ENCODE results near the gene C2CD4B. TPM values are rescaled to one million over a fixed set of nuclear protein-coding genes. Genes with fewer than 3 reads are reported as not detected.

Gene C2CD4B
- total RNA-seq, 1 experiment from 2014 or later, result 1.3 TPM

DNA sequence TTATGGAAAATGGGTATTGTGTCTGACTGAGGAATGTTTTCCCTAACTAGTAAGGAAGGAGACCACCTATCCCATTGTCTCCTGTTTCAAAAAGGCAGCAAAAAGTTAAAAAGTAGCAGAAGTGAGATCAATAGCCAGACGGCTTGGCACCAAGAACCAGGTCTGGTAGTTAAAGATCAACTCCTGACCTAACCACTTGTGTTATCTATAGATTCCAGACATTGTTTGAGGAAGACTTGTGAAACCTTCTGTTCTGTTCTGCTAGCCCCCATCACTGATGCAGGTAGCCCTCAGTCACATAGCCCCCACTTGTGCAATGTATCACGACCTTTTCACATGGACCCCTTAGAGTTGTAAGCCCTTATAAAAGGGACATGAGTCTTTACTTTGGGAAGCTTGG, 46.3 kb upstream of the C2CD4B start (continued):
- TF ChIP-seq, protein P1, sequence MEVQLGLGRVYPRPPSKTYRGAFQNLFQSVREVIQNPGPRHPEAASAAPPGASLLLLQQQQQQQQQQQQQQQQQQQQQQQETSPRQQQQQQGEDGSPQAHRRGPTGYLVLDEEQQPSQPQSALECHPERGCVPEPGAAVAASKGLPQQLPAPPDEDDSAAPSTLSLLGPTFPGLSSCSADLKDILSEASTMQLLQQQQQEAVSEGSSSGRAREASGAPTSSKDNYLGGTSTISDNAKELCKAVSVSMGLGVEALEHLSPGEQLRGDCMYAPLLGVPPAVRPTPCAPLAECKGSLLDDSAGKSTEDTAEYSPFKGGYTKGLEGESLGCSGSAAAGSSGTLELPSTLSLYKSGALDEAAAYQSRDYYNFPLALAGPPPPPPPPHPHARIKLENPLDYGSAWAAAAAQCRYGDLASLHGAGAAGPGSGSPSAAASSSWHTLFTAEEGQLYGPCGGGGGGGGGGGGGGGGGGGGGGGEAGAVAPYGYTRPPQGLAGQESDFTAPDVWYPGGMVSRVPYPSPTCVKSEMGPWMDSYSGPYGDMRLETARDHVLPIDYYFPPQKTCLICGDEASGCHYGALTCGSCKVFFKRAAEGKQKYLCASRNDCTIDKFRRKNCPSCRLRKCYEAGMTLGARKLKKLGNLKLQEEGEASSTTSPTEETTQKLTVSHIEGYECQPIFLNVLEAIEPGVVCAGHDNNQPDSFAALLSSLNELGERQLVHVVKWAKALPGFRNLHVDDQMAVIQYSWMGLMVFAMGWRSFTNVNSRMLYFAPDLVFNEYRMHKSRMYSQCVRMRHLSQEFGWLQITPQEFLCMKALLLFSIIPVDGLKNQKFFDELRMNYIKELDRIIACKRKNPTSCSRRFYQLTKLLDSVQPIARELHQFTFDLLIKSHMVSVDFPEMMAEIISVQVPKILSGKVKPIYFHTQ (CRISPR knock-in tag; IDR thresholded peaks at IDR 0.05), result no peak
- TF ChIP-seq, protein P2, sequence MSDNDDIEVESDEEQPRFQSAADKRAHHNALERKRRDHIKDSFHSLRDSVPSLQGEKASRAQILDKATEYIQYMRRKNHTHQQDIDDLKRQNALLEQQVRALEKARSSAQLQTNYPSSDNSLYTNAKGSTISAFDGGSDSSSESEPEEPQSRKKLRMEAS (CRISPR knock-in tag; IDR thresholded peaks at IDR 0.05), result no peak
- TF ChIP-seq NFATC4 (CRISPR knock-in tag; IDR thresholded peaks at IDR 0.05) (no peak), IRF2 (CRISPR knock-in tag; IDR thresholded peaks at IDR 0.05; ENCODE audit: borderline replicate concordance, low read depth) (no peak), NFYB (CRISPR knock-in tag; conservative IDR thresholded peaks at IDR 0.05; ENCODE audit: low read depth) (no peak), ZBTB21 (CRISPR knock-in tag; IDR thresholded peaks at IDR 0.05; ENCODE audit: borderline replicate concordance) (no peak), SOX15 (CRISPR knock-in tag; IDR thresholded peaks at IDR 0.05) (no peak)
- TF ChIP-seq, protein P3, sequence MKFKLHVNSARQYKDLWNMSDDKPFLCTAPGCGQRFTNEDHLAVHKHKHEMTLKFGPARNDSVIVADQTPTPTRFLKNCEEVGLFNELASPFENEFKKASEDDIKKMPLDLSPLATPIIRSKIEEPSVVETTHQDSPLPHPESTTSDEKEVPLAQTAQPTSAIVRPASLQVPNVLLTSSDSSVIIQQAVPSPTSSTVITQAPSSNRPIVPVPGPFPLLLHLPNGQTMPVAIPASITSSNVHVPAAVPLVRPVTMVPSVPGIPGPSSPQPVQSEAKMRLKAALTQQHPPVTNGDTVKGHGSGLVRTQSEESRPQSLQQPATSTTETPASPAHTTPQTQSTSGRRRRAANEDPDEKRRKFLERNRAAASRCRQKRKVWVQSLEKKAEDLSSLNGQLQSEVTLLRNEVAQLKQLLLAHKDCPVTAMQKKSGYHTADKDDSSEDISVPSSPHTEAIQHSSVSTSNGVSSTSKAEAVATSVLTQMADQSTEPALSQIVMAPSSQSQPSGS (CRISPR knock-in tag; IDR thresholded peaks at IDR 0.05; ENCODE audit: borderline replicate concordance, low read depth), result no peak
- TF ChIP-seq, protein P4, sequence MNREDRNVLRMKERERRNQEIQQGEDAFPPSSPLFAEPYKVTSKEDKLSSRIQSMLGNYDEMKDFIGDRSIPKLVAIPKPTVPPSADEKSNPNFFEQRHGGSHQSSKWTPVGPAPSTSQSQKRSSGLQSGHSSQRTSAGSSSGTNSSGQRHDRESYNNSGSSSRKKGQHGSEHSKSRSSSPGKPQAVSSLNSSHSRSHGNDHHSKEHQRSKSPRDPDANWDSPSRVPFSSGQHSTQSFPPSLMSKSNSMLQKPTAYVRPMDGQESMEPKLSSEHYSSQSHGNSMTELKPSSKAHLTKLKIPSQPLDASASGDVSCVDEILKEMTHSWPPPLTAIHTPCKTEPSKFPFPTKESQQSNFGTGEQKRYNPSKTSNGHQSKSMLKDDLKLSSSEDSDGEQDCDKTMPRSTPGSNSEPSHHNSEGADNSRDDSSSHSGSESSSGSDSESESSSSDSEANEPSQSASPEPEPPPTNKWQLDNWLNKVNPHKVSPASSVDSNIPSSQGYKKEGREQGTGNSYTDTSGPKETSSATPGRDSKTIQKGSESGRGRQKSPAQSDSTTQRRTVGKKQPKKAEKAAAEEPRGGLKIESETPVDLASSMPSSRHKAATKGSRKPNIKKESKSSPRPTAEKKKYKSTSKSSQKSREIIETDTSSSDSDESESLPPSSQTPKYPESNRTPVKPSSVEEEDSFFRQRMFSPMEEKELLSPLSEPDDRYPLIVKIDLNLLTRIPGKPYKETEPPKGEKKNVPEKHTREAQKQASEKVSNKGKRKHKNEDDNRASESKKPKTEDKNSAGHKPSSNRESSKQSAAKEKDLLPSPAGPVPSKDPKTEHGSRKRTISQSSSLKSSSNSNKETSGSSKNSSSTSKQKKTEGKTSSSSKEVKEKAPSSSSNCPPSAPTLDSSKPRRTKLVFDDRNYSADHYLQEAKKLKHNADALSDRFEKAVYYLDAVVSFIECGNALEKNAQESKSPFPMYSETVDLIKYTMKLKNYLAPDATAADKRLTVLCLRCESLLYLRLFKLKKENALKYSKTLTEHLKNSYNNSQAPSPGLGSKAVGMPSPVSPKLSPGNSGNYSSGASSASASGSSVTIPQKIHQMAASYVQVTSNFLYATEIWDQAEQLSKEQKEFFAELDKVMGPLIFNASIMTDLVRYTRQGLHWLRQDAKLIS (CRISPR knock-in tag; IDR thresholded peaks at IDR 0.05; ENCODE audit: borderline replicate concordance), result no peak

DNA sequence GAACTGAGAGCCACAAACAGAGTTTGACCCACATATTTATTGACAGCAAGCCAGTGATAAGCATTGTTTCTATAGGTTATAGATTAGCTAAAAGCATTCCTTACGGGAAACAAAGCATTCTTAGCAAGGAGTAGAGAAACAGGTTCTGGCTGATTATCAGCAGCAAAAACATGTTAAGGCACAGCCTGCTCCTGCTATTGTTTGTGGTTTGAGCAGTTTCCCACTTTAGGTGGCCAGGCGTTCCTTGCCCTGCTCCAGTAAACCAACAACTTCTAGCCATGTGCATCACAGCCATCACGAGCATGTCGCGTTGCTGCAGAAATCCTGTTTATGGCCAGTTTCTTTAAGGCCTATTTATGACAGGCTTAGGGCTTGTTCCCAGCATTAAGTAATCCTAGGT, 44.7 kb upstream of the C2CD4B start:
- no peak for DNase-seq (ENCODE audit: low spot score)
- ChIA-PET POLR2A (no interaction called here), CTCF (interaction anchor here (1.0 to 1.4 kb wide), 3 partner anchors 44 to 97 kb away, joined by 3 to 5 read pairs (median 4); no protein-coding TSS in a partner anchor)
- TF ChIP-seq, protein P3 (CRISPR knock-in tag; IDR thresholded peaks at IDR 0.05; ENCODE audit: borderline replicate concordance, low read depth), result no peak
- TF ChIP-seq ZNF232 (CRISPR knock-in tag; IDR thresholded peaks at IDR 0.05) (no peak), NR3C1 (CRISPR knock-in tag; conservative IDR thresholded peaks at IDR 0.05; ENCODE audit: low read depth) (no peak), SMAD4 (CRISPR knock-in tag; IDR thresholded peaks at IDR 0.05) (no peak), ZNF138 (CRISPR knock-in tag; conservative IDR thresholded peaks at IDR 0.05) (no peak), NR2C2 (CRISPR knock-in tag; IDR thresholded peaks at IDR 0.05) (no peak), ZBTB21 (CRISPR knock-in tag; IDR thresholded peaks at IDR 0.05; ENCODE audit: borderline replicate concordance) (no peak)
- TF ChIP-seq, protein P5, sequence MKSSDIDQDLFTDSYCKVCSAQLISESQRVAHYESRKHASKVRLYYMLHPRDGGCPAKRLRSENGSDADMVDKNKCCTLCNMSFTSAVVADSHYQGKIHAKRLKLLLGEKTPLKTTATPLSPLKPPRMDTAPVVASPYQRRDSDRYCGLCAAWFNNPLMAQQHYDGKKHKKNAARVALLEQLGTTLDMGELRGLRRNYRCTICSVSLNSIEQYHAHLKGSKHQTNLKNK (CRISPR knock-in tag; IDR thresholded peaks at IDR 0.05), result no peak
- TF ChIP-seq, protein P6, sequence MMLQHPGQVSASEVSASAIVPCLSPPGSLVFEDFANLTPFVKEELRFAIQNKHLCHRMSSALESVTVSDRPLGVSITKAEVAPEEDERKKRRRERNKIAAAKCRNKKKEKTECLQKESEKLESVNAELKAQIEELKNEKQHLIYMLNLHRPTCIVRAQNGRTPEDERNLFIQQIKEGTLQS (CRISPR knock-in tag; conservative IDR thresholded peaks at IDR 0.05), result no peak
- TF ChIP-seq, protein P7, sequence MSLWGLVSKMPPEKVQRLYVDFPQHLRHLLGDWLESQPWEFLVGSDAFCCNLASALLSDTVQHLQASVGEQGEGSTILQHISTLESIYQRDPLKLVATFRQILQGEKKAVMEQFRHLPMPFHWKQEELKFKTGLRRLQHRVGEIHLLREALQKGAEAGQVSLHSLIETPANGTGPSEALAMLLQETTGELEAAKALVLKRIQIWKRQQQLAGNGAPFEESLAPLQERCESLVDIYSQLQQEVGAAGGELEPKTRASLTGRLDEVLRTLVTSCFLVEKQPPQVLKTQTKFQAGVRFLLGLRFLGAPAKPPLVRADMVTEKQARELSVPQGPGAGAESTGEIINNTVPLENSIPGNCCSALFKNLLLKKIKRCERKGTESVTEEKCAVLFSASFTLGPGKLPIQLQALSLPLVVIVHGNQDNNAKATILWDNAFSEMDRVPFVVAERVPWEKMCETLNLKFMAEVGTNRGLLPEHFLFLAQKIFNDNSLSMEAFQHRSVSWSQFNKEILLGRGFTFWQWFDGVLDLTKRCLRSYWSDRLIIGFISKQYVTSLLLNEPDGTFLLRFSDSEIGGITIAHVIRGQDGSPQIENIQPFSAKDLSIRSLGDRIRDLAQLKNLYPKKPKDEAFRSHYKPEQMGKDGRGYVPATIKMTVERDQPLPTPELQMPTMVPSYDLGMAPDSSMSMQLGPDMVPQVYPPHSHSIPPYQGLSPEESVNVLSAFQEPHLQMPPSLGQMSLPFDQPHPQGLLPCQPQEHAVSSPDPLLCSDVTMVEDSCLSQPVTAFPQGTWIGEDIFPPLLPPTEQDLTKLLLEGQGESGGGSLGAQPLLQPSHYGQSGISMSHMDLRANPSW (CRISPR knock-in tag; conservative IDR thresholded peaks at IDR 0.05; ENCODE audit: low read depth), result no peak
- TF ChIP-seq, protein P8, sequence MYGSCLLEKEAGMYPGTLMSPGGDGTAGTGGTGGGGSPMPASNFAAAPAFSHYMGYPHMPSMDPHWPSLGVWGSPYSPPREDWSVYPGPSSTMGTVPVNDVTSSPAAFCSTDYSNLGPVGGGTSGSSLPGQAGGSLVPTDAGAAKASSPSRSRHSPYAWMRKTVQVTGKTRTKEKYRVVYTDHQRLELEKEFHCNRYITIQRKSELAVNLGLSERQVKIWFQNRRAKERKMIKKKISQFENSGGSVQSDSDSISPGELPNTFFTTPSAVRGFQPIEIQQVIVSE (CRISPR knock-in tag; IDR thresholded peaks at IDR 0.05; ENCODE audit: borderline replicate concordance), result no peak
- Mint-ChIP-seq H3K4me3 (no peak overlapping the region), H3K9me3 (peaks cover 59% of the 10 kb centered on the region), H3K27me3 (ENCODE audit: low read depth) (no peaks in the 10 kb centered on the region; the same call in 1 of the 2 replicates), H3K27ac (no peak overlapping the region), H3K36me3 (peaks cover 16% of the 10 kb centered on the region), H3K4me1 (peaks cover 10% of the 10 kb centered on the region)
- no peak for ATAC-seq

Measured in WTC11 (cell line).